C4-2B (cell line): Measurements from ENCODE around the gene MRRF.
"Not testable (repeated sequence)": the region's sequence is repeated elsewhere in the genome, so short reads cannot be mapped to it uniquely, and the experiment has no call there.

ENCODE experiments used
- H3K27ac ChIP-seq: fragments of 450-650 bp; 2 replicates; pipeline ENCODE4 v1.5.1; 2017
- ZFX ChIP-seq: fragments of 450-650 bp; IDR thresholded peaks from 2 replicates; pipeline ENCODE4 v1.6.1; 2017
- TF ChIP-seq, protein P1 (sequence below): fragments of 450-650 bp; conservative IDR thresholded peaks from 2 replicates; pipeline ENCODE4 v1.5.1; 2017; ENCODE audit warnings: mild to moderate bottlenecking

MRRF gene

DNA sequence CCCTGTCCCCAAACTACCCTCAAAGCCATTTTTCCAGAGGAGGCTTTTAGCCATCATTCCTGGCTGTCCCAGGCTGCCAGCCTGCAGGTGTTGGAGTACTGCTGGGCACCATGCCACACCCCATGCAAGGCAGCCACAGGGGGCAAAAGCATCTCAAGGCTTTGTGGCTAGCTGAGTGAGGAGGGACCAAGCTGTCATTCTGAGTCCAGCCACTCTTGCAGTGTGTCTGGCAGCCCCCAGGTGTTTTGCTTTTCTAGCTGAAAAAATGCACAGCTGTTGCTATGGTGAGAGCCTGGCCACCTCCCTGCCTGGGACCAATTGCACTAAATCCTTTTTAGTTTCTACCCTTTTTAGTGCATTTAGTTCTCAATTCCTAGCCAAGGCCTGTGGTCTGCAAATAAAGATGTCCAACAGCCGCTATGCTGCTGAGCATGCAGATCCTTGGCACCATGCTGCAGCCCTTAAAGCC lies 55.8 kb downstream of the MRRF start:
- TF ChIP-seq, protein P1, sequence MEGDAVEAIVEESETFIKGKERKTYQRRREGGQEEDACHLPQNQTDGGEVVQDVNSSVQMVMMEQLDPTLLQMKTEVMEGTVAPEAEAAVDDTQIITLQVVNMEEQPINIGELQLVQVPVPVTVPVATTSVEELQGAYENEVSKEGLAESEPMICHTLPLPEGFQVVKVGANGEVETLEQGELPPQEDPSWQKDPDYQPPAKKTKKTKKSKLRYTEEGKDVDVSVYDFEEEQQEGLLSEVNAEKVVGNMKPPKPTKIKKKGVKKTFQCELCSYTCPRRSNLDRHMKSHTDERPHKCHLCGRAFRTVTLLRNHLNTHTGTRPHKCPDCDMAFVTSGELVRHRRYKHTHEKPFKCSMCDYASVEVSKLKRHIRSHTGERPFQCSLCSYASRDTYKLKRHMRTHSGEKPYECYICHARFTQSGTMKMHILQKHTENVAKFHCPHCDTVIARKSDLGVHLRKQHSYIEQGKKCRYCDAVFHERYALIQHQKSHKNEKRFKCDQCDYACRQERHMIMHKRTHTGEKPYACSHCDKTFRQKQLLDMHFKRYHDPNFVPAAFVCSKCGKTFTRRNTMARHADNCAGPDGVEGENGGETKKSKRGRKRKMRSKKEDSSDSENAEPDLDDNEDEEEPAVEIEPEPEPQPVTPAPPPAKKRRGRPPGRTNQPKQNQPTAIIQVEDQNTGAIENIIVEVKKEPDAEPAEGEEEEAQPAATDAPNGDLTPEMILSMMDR: no peak
- no peak for TF ChIP-seq ZFX
- H3K27ac ChIP-seq: no peak overlapping the region

DNA sequence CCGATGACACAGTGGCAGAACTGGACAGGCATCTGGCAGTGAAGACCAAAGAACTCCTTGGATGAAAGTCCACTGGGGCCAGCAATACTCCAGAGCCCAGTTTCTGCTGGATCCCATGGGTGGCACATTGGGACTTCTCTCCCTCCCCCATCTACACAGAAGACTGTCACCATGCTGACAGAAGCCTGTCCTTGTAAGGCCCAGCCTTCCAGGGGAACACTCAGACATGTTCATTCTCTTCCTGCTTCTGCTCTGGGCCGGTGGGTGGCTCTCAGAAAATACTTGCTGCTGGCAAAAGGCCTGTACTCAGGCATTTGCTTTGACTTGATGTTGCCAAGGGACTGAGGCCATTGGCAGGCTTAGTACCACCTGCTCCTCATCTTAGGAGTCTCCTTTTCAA lies 57.9 kb downstream of the MRRF start:
- TF ChIP-seq, protein P1: no peak
- TF ChIP-seq ZFX: no peak
- H3K27ac ChIP-seq: no peak overlapping the region

DNA sequence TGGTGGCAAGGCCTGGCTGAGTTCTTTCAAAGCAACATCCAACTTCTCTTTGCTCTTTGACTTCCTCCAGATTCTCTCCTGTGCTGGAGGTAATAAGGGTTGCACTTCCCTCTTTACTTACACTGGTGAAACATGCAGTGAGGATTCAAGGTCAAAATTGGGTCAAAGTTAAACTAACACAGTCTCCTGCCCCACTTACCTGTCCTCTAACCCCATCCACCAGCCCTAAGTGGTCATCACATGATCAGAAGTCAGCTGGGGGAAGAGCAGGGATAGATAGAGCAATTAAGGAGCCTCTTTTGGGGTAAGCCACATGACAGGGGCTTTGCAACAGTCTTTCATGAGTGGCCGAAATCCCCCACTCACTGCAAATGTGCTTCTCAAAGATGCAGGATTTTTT lies 60.0 kb downstream of the MRRF start:
- not testable (repeated sequence) for H3K27ac ChIP-seq

DNA sequence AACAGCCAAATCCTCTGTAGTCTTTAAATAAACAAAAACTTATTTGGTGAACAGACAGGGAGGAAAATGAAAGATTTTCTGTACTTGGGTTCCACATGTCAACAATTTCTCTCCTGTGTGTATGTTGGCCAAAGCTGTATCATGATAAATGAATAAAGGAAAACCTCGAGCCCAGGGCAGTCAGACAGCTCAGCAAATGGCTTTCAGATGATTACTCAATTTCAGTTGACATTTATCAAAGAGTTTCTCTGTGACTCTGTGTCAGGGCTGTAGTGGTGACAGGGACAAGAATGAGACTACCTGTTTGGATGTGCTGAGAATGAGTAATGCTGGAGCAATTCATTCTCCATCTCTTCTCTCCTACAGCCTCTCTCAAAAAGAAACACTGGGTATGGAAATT lies 60.4 kb downstream of the MRRF start:
- TF ChIP-seq, protein P1: no peak
- TF ChIP-seq ZFX: no peak
- no peak overlapping the region for H3K27ac ChIP-seq

DNA sequence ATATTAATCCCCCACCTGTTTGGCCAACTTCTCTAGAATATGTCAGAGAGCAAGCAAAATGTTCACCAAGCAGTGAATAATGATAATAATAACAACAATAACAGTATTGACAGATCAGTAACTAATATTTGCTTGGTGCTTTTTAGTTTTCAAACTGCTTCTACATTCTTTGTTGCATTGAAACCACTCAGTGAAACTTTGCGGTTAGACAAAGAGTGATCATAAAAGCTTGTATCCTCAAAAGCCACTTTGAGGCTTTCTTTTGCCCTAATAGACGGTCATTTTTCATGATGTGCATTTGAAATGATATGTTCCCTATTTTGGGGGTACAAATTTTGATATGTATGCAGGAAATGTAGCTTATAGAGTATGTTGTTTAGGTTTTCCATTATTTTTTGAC lies 62.5 kb downstream of the MRRF start:
- TF ChIP-seq ZFX: no peak
- TF ChIP-seq, protein P1: no peak
- no peak overlapping the region for H3K27ac ChIP-seq

DNA sequence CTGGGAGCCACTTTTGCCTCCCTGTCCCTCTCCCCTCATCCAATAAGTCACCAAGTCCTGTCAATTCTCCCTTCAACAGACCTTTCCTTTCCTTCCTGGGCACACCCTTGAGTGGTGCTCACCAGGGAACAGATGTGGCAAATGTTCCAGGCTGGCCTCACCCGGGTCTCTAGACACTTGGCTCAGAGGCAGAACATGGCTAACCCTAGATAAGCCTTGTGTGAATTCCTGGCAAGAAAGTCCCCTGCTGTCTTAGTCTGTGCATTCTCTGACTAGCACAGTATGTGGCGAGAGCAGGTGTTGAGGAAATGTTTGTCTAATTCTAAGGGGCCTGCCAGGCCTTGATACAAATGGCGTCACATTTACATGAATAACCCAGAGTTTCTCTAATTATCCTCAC lies 64.9 kb downstream of the MRRF start:
- no peak overlapping the region for H3K27ac ChIP-seq
- TF ChIP-seq ZFX: no peak

DNA sequence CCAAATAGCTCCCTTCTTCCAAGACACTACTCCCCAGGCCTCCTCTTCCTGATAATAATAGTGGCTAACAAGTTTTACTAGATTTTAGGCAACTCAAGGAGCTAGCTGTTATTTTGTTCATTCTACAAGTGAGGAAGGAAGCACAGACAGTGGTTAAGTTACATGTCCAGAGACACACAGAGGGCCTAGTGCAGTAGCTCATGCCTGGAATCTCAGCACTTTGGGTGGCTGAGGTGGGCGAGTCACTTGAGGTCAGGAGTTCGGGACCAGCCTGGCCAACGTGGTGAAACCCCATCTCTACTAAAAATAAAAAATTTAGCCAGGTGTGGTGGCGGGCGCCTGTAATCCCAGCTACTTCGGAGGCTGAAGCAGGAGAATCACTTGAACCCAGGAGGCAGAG lies 65.8 kb downstream of the MRRF start:
- not testable (repeated sequence) for H3K27ac ChIP-seq

DNA sequence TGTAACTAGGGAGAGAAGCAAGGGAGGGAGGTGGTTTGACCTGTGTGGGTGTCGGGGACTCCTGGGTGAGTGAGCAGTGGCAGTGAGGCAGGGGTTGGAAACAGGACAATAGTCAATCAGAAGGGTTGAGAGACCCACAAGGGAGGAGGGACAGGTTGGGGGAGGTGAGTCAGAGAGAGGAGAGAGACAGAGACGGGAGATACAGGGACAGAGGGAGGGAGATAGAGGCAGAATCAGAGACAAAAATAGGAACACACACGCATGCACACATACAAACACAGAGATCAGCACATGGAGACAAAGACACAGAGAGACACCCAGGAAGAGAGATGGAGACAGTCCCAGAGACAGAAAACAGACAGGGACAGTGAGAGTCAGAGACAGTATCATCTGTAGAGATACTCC lies 66.8 kb downstream of the MRRF start:
- H3K27ac ChIP-seq: no peak overlapping the region

DNA sequence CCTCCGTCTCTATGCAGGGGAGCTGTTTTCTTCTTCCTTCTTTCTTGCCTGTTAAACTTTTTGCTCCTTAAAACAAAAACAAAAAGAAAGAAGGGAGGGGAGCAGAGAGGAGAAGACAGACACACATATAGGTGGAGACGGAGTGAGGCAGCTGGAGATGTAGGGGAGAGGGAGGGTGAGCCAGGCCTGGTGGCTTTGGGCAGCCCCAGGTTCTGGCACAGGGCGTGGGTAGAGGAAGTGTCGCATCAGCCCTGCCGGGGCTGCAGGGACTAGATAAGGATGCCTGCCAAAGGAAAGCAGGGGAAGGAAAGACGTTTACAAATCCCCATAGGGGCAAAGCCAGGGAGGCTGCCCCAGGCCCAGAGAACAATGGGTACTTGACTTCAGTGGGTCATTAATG lies 67.4 kb downstream of the MRRF start:
- H3K27ac ChIP-seq: no peak overlapping the region
- TF ChIP-seq, protein P1: no peak

More for the DNA sequence above, 66.8 kb downstream of the MRRF start:
- TF ChIP-seq, protein P1: no peak
